HG02759 (cell line): ENCODE results near the gene DDX49.
"Not testable (repeated sequence)": the region's sequence is repeated elsewhere in the genome, so short reads cannot be mapped to it uniquely, and the experiment has no call there.

Experiments
- ATAC-seq: cut with Tn5 transposase; IDR thresholded peaks from one replicate; pipeline ENCODE4 v1.9.1; 2021; ENCODE audit warnings: mild to moderate bottlenecking, moderate library complexity; ENCODE audit not compliant: unreplicated experiment

DDX49 gene

GRCh38 chr19:18895824-18896341 is 23.6 kb upstream of the DDX49 start, which contains the start of gene CERS1:
Gene CERS1, minus strand, starts transcription at chr19:18896158. Its CDS starts 86 bp downstream, at chr19:18896072.
- no peak for ATAC-seq

DNA sequence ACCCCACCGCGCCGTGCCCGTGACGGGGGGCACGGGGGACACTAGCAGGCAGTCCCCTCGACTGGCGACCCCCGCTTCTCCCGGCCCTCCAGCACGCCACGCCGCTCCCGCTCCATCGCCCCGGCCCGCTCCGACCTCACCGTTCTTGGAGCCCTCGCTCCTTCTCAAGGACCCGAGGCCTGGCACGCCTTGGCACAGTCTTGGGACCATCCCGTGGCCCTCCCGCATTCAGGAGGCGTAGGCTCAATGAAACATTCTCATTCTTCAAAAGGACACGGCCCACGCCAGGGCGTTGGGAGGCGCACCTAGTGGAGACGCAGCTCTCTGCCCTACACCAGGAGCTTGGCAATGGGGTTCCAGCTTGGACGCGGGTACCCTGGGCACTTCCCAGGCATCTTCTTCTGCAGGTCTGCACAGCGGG is 23.1 kb upstream of the DDX49 start:
- ATAC-seq: no peak

DNA sequence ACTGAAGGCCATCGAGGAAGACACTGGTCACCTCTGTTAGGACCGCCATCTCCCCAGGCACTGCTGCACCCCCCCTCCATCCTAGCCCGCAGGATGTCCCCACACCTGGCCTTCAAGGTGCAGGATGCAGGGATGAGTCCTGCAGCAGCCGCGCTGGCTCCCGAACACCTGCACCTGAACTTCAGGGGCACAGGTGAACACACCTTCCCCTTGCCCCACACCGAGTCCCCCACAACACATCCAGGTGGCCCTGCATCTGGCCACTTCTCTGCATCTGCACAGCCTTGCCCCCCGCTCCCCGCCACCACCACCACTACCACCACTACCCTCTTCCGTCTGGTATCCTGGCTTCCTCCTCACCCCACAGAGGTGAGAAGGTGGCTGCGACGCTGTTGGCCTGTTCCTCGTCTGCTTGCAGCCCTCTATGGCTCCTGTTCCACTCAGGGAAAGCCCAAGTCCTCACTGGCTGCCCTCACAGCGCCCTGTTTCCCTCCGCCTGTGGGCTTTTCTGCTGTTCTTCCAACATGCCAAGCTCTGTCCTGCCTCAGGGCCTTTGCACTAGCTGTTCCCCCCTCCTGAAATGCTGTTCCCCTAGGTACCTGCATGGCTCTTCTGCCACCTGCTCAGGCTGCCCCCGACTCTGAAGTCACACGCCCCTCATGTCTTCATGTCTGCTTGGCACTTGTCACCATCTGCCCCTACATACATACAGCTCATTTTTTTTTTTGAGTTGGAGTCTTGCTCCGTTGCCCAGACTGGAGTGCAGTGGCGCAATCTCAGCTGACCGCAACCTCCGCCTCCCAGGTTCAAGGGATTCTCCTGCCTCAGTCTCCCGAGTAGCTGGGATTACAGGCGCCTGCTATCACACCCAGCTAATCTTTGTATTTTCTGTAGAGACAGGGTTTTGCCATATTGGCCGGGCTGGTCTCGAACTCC is 22.2 kb upstream of the DDX49 start:
- no peak for ATAC-seq

DNA sequence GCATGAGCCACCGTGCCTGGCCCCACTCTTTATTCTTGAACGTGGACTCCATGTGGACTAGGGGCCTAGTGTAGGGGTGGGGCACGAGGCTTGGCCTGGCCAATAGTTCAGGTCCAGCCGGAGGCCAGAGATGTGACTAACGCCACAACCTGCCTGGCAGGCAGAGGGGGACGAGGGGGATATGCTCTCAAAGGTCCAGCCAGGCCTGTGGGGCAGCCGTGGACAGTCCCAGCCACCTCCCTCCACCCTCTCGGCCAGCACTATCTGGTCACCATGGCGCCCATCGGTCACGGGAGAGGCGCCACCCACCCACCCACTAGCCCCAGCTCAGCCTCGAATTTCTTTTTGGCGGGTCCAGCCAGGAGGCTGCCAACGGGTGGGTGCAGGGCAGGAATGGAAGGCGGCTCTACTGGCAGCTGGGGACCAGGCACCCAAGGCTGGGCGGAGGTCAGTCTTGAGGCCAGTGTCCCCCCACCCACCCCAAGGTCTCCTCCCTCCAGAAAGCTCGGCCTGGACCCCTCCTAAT is 21.4 kb upstream of the DDX49 start:
- ATAC-seq: no peak

DNA sequence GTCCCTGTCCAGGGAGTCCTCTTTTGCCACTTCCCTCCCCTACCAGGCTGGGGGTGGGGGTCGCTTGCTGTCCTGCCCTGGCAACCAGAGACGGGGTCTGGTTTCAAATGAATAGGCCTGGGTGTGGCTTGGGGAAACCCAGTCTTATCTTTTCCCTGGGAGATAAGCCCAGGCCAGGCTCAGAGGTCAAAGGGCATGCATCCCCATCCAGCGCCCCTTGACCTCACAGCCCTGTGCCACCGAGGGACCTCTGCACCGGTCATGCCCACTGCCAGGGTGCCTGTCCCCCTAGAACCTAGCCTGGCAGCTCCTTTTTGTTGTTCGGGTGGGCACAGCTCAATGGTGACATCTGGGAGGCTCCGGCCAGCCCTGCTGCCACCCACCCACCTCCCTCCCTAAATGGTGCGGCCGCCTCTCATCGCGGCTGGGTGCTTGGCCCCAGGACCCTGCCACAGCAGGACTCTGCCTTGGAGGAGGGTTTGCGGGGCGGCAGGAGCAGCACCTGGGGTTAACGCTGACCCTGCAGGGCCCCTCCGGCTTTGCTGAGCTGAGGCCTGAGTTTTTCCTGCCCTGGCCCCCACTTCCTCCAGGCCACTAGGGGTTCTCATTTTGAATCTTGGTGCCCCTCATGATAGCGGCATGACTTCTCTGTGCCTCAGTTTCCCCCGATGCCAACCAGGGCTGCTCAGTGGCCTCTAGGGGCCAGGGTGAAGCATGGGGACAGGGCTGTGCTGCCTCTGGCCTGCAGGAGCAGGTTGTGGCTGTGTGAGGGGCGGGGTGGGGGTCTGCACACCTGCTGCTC is 20.7 kb upstream of the DDX49 start:
- ATAC-seq: no peak

DNA sequence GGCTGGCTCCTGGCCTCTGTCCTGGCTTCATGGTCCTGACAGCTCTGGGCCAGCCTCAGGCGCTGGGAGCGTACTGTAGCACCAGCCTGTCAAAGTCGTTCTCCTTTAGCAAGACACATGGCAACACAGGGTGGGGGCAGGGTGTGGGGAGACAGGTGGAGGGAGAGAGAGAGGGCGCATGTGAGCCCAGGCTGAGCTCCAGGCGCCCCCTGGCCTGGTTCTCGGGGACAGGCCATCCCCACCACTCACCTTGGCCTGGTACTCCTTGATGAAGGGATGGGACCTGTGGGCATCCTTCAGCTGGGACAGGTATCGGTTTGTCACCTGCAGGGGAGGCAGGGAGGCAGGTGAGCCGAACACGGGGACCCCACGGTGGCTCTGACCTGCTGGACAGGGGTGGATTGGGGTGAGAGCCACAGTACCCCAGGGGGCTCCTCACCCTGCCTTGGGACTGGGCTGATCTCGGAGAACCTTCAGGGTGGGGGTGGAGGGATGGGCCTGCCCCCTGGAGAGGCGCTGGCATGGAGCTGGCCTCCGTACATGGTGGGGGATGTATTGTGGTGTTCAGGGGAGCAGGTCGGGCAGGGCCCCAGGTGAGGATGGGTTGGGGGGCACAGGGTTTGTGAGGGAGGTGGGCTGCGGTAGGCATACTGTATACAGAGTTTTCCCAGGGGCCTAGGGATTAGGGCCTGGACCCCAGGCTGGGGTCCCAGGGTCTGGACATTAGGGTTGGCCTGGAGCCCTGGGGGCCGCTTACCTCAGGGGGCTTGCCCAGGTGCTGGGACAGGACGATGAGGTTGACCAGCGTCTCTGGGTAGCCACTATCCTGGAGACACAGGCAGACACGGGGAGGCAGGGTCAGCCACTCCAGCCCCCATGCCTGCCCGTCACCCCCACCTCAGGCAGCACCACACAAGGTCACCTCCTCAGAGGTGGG is 19.6 kb upstream of the DDX49 start:
- ATAC-seq: no peak

DNA sequence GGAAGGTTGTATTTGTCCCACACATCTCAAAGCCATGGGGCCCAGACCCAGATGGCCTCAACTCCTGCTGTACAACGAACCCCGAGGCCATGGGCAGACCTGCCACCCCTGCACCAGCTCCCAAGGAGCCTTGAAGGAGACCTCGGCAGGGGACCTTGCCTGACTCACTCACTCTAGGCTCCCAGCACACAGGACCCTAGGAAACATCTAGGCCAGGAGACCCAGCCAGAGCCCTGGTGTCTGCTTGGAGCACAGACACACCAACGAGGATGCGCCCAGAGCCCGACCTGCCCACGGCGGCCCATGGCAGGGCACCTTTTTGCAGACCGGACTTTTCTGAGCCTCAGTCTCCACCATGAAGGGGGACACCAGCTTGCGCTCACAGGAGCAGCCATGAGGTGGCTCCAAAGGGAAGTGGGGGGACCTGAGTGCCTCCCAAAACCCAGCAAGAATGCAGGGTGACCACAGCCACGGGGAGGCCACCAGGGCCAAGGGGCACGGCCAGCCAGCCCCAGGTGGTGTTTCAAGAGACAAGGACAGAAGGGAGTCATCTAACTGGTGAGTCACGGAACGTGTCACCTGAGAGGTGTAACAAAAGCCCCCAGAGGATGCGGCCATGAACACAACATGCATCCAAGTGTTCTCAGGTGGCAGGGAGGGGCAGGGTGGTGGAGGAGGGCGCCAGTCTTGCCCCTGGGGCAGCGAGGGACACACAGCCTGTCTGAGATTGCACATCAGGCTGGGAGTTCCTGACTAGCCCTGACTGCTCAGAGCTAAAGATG is 18.6 kb upstream of the DDX49 start:
- ATAC-seq: no peak

DNA sequence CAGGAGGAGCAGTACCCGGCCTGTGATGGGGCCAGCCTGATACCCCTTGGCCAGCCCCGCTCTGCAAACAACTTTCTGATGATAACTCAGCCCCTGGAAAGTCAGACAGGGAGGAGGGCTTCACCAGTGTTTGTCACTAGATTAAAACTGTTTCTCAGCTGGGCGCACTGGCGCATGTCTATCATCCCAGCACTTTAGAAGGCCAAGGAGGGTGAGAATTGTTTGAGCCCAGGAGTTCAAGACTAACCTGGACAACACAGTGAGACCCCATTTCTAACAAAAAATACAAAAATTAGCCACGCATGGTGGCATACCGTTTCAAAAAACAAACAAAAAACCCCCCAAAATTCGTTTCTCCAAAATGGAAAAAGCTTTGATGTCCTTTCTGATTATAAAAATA is 18.0 kb upstream of the DDX49 start:
- no peak for ATAC-seq

DNA sequence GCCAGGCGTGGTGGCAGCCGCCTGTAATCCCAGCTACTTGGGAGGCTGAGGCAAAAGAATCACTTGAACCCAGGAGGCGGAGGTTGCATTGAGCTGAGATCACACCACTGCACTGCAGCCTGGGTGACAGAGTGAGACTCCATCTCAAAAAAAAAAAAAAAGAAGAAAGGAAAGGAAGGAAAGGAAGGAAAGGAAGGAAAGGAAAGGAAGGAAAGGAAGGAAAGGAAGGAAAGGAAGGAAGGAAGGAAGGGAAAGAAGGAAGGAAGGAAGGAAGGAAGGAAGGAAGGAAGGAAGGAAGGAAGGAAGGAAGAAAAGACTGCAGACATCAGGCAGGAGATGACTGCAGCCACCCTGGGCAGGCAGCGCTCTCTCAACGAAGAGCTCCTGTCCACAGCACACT is 17.0 kb upstream of the DDX49 start:
- ATAC-seq: not testable (repeated sequence)

DNA sequence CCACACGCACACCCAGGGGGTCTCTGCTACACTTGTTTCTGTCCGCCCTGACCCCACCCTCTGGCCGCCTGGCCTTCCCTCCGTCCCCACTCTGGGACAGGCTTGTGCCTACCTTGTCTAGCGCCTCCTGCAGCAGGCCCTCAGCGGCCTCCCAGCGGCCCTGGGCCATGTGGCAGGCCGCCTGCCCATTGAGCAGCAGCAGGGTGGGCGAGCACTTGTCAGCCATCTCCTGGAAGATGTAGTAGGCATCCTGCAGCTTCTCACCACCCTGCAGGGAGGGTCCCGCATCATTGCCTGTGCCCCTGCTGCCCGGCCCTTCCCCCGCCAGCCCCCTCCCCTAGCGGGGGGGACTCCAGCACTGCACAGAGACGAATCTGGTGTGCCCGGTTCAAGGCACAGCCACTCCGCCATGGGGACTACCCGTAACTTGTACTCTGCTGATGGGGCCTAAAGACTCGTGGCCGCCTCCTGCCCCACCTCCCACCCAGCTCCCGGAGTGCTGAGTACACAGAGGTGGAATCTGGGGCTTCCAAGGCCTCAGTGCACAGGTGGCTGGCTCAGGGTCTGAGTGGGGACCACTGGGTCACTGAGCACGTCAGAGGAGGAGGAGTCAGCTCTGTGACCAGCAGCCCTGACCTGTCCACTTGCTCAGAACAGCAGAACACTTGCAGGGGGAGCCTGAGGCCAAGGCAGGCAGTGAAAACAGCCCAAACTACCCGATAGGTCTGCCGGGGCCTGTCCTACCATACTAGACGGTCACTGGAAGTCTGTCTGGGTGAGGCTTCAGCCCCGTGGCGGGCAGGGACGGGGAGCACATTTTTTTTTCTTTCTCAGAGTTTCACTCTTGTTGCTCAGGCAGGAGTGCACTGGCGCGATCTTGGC is 16.1 kb upstream of the DDX49 start:
- no peak for ATAC-seq

DNA sequence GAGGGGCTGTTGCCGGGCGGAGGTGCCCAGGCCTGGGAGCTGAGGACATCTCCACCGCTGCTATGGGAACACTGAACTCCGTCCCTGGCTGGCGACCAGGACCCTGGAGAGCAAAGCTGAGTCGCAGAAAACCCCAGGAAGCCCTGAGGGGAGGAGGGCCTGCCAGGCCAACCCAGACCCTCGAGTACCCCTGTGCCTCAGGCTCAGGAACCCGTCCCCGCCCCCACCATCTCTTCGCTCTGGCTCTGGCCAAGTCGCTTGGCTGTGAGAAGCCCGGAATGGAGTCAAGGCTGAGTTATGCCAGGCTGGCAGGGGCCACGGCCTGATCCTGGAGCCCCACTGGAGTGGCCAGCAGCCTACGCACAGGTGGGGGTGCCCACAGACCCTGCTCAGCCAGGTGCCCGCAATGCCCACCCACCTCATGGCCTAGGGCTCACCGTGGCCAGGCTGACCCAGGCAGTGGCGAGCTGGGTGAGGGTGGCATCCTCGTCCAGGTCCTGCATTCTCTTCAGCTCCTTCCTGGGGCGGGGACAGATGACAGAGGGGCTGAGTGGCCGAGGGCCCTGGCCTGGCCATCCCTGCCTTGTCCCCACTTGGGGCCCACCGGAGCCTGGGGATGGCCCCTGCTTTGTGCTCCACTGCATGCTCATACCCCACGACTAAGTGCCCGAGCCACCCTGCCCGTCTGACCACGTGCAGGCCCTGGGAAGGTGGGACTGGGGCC is 15.0 kb upstream of the DDX49 start:
- no peak for ATAC-seq

DNA sequence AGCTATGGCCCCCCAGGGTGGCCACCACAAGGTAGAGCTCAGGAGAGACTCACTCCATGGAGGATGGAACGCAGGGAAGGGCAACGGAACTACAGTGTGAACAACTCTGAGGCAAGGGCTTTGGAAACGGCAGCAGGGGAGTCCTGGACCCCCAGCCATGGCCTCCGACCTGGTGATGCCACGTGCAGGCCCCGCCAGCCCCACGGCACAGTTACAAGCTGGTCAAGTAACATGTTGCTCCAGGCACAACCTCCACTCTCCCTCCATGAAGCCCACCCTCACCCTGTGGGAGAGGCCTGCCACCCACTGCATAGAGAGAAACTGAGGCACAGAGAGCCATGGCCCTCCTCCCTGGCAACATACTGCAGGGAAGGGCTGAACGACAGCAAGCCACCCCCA is 14.5 kb upstream of the DDX49 start:
- no peak for ATAC-seq

- ATAC-seq: no peak
Measured at GRCh38 chr19:18905513-18906236, 13.8 kb upstream of the DDX49 start.

DNA sequence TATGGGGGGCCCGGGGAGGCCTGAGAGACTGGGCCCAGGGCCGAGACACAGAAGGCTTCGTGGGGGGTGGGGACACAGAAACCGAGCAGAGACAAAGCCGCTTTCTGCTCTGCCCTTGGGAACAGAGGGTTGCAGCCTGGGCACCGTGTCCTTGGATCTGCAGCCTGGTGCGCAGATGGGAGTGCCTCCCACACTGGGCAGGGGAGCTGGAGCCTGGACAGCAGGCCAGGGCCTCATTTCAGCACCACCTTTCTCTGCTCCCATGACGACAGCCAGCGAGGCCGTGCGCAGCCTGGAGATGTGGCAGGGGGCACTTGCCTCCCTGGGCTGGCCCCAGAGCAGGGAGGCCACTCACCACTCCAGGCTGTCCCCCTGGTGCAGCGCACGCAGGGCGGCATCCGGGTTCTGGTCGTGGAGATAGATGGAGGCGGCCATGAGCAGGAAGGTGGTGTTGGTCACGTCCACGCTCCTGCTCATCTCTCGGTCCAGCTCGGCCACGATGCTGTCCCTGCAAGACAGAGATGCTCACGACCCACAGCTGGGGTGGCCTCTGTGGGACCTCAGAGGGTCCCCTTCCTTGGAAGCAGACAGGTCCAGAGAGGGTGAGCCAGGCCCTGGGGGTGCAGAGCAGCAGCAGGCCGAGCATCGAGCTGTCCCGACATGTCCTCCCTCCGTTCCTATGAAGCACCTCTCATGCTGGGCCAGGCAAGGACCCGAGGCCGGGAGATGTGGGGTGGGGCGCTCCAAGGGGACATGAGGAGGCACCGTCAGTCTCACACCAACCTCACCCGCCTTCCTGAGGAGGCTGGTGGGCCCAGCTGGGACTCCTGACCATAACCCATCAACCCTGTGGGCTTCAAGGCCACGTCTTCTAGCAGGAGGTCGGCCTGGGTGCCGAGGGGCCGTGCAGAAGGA is 12.7 kb upstream of the DDX49 start:
- ATAC-seq: no peak

- ATAC-seq: no peak
Measured at GRCh38 chr19:18908917-18909619, 10.4 kb upstream of the DDX49 start.

DNA sequence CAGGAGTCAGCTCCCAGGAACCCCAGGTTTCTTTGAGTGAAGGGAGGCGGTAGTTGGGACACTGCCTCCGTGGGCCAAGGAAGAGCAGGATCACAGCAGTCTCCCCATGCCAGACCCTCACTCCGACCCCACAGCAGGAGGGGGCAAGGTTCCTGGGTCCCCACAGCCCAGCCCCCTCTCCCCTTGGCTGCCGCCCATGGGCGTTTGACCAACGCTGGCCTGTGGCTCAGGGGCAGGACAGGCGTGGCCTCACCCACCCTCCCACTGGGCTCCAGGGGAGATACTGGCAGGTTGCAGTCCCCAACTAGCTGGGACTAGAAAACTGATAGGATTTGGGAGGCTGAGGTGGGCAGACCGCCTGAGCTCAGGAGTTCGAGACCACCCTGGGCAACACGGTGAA is 9.5 kb upstream of the DDX49 start:
- no peak for ATAC-seq
